Naive B cell (primary cell): ENCODE results near the gene MADCAM1. TPM values are rescaled to one million over a fixed set of nuclear protein-coding genes. Genes with fewer than 3 reads are reported as not detected.

Experiments
- ATAC-seq, 2 donors: fragments of 150-1000 bp; cut with Tn5 transposase; 2 replicates each; pipeline ENCODE4 v1.10.0; 2021; ENCODE audit warnings: low read depth in 2 of 2, mild to moderate bottlenecking in 2 of 2, moderate library complexity in 2 of 2
- DNase-seq: peaks from one replicate; pipeline ENCODE4 v3.0.0; 2022
- H3K27ac Mint-ChIP-seq, 6 donors: one replicate each; pipeline ENCODE4 v1.8.0; 2020 to 2022; ENCODE audit warnings: mild to moderate bottlenecking in 6 of 6, mixed read lengths in 6 of 6, moderate library complexity in 5 of 6, inconsistent platforms in 2 of 6
- H3K27me3 Mint-ChIP-seq, 3 donors: one replicate each; pipeline ENCODE4 v1.8.0; 2021 to 2022; ENCODE audit warnings: mixed read lengths in 3 of 3, mild to moderate bottlenecking in 1 of 3
- H3K36me3 Mint-ChIP-seq, 2 donors: one replicate each; pipeline ENCODE4 v1.8.0; 2020 to 2022; ENCODE audit warnings: mixed read lengths in 2 of 2, inconsistent platforms in 1 of 2, mild to moderate bottlenecking in 1 of 2
- H3K4me1 Mint-ChIP-seq, 3 donors: one replicate each; pipeline ENCODE4 v1.8.0; 2020 to 2022; ENCODE audit warnings: mixed read lengths in 3 of 3, inconsistent platforms in 1 of 3, mild to moderate bottlenecking in 1 of 3, moderate library complexity in 1 of 3
- H3K4me3 Mint-ChIP-seq, 8 donors: one replicate each; pipeline ENCODE4 v1.8.0; 2020 to 2022; ENCODE audit warnings: mild to moderate bottlenecking in 8 of 8, mixed read lengths in 8 of 8, moderate library complexity in 8 of 8, inconsistent platforms in 2 of 8
- H3K9me3 Mint-ChIP-seq, 7 donors: one replicate each; pipeline ENCODE4 v1.8.0; 2020 to 2022; ENCODE audit warnings: mixed read lengths in 7 of 7, mild to moderate bottlenecking in 5 of 7, inconsistent platforms in 2 of 7, moderate library complexity in 1 of 7
- polyA plus RNA-seq, 6 donors: library from polyadenylated mRNA; unstranded; fragments of 300-500 nt; fragmentation: Illumina TruSeq; gene quantifications; one replicate each; pipeline ENCODE4 v1.2.3, GENCODE V29; 2021; ENCODE audit warnings: low read depth in 6 of 6

MADCAM1 gene
- polyA plus RNA-seq, 6 donors from 2014 or later: 0.24 to 0.34 (median 0.30) TPM; not detected in 2

GRCh38 chr19:458091-459042 lies 37.9 kb upstream of the MADCAM1 start:
- ATAC-seq: no peak
- H3K4me1 Mint-ChIP-seq: peaks cover 0 to 8% (median 7%) of the 10 kb centered on the region in 3 donors
- no peak overlapping the region for H3K27ac Mint-ChIP-seq
- no peaks in the 10 kb centered on the region for H3K36me3 Mint-ChIP-seq
- peaks cover 5 to 31% (median 22%) of the 10 kb centered on the region in 3 donors for H3K27me3 Mint-ChIP-seq
- H3K9me3 Mint-ChIP-seq: peaks cover 0 to 4% (median 0%) of the 10 kb centered on the region in 7 donors
- no peak for DNase-seq
- H3K4me3 Mint-ChIP-seq: no peak overlapping the region

GRCh38 chr19:459724-460511 lies 36.4 kb upstream of the MADCAM1 start:
- no peak overlapping the region for H3K27ac Mint-ChIP-seq
- H3K9me3 Mint-ChIP-seq: peaks cover 0 to 9% (median 2%) of the 10 kb centered on the region in 7 donors
- peaks cover 5 to 39% (median 30%) of the 10 kb centered on the region in 3 donors for H3K27me3 Mint-ChIP-seq
- DNase-seq: no peak
- peak overlapping the region; percentile 70 to 89 (median 78) for H3K4me3 Mint-ChIP-seq
- peaks cover 0 to 7% of the 10 kb centered on the region in 2 donors for H3K36me3 Mint-ChIP-seq
- ATAC-seq: peak in 1 of 2 donors; percentile 64
- peaks cover 0 to 8% (median 7%) of the 10 kb centered on the region in 3 donors for H3K4me1 Mint-ChIP-seq

GRCh38 chr19:460877-461720 lies 35.2 kb upstream of the MADCAM1 start, which contains the start of gene SHC2:
Gene SHC2 (minus strand): TSS chr19:461033. CDS start chr19:460996, 37 bp downstream.
- no peak within 1 kb of the TSS for H3K27ac Mint-ChIP-seq
- H3K4me3 Mint-ChIP-seq: peak within 1 kb of the TSS; percentile 73 to 89 (median 79)
- peaks cover 5 to 42% (median 33%) of the 10 kb centered on the region in 3 donors for H3K27me3 Mint-ChIP-seq
- H3K9me3 Mint-ChIP-seq: peaks cover 0 to 9% (median 2%) of the 10 kb centered on the region in 7 donors
- peak in 1 of 2 donors; percentile 28 for ATAC-seq
- peaks cover 0 to 8% (median 7%) of the 10 kb centered on the region in 3 donors for H3K4me1 Mint-ChIP-seq
- peaks cover 0 to 8% of the 10 kb centered on the region in 2 donors for H3K36me3 Mint-ChIP-seq
- DNase-seq: no peak

GRCh38 chr19:461721-462551 lies 34.4 kb upstream of the MADCAM1 start:
- Mint-ChIP-seq H3K27me3 (peaks cover 5 to 37% (median 33%) of the 10 kb centered on the region in 3 donors), H3K4me3 (peak overlapping the region; percentile 45 to 82 (median 72)), H3K36me3 (peaks cover 0 to 8% of the 10 kb centered on the region in 2 donors), H3K4me1 (peaks cover 0 to 8% (median 7%) of the 10 kb centered on the region in 3 donors), H3K9me3 (peaks cover 0 to 9% (median 2%) of the 10 kb centered on the region in 7 donors), H3K27ac (no peak overlapping the region)
- DNase-seq (no peak), ATAC-seq (no peak)

GRCh38 chr19:463483-464207 lies 32.6 kb upstream of the MADCAM1 start:
- H3K27me3 Mint-ChIP-seq: peaks cover 5 to 37% (median 25%) of the 10 kb centered on the region in 3 donors
- DNase-seq (no peak), ATAC-seq (no peak)
- peak overlapping the region in 2 of 8 donors; percentile 25 to 32 for H3K4me3 Mint-ChIP-seq
- peaks cover 0 to 8% of the 10 kb centered on the region in 2 donors for H3K36me3 Mint-ChIP-seq
- no peak overlapping the region for H3K27ac Mint-ChIP-seq
- H3K9me3 Mint-ChIP-seq: peaks cover 0 to 7% (median 0%) of the 10 kb centered on the region in 7 donors
- peaks cover 0 to 8% (median 3%) of the 10 kb centered on the region in 3 donors for H3K4me1 Mint-ChIP-seq

- H3K27me3 Mint-ChIP-seq: peaks cover 5 to 37% (median 25%) of the 10 kb centered on the region in 3 donors
- ATAC-seq: no peak
- peak overlapping the region in 1 of 8 donors; percentile 77 for H3K4me3 Mint-ChIP-seq
- no peak overlapping the region for H3K27ac Mint-ChIP-seq
- H3K4me1 Mint-ChIP-seq: peaks cover 0 to 8% (median 3%) of the 10 kb centered on the region in 3 donors
- peaks cover 0 to 7% (median 0%) of the 10 kb centered on the region in 7 donors for H3K9me3 Mint-ChIP-seq
- DNase-seq: no peak
- peaks cover 0 to 8% of the 10 kb centered on the region in 2 donors for H3K36me3 Mint-ChIP-seq
These were observed 32.1 kb upstream of the MADCAM1 start for GRCh38 chr19:464208-464545.

- H3K4me1 Mint-ChIP-seq: peaks cover 3 to 4% (median 3%) of the 10 kb centered on the region in 3 donors
- peaks cover 0 to 11% (median 0%) of the 10 kb centered on the region in 7 donors for H3K9me3 Mint-ChIP-seq
- no peak overlapping the region for H3K27ac Mint-ChIP-seq
- no peak overlapping the region for H3K4me3 Mint-ChIP-seq
- DNase-seq (no peak), ATAC-seq (no peak)
- peaks cover 0 to 30% (median 25%) of the 10 kb centered on the region in 3 donors for H3K27me3 Mint-ChIP-seq
- peaks cover 0 to 8% of the 10 kb centered on the region in 2 donors for H3K36me3 Mint-ChIP-seq
These were observed 31.1 kb upstream of the MADCAM1 start for GRCh38 chr19:465056-465816.

DNA sequence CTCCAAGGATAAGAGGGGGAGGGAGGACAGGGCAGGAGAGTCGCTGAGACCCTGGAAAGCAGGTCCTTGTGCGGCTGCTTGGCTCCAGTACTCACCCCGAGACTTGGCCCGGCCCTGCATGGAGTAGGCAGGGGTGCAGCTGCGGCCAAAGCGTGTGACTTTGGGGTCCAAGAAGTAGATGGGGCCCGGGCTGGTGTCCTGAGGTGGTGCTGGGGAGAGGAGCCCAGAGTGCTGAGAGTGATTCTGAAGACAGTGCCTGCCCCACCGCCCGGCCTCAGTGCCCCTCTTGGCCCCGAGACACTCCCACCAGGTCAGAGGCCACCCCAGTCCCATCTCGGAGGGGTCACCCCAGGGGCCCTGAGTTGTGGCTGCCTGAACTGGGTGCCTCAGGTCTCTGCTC lies 28.7 kb upstream of the MADCAM1 start:
- no peak overlapping the region for H3K4me3 Mint-ChIP-seq
- H3K27ac Mint-ChIP-seq: peak overlapping the region in 1 of 6 donors; percentile 63
- ATAC-seq: no peak
- peaks cover 0 to 8% of the 10 kb centered on the region in 2 donors for H3K36me3 Mint-ChIP-seq
- peaks cover 0 to 4% (median 0%) of the 10 kb centered on the region in 3 donors for H3K4me1 Mint-ChIP-seq
- H3K9me3 Mint-ChIP-seq: peaks cover 0 to 11% (median 0%) of the 10 kb centered on the region in 7 donors
- no peak for DNase-seq
- peaks cover 0 to 22% (median 15%) of the 10 kb centered on the region in 3 donors for H3K27me3 Mint-ChIP-seq

GRCh38 chr19:468587-469256 lies 27.6 kb upstream of the MADCAM1 start:
- DNase-seq (no peak), ATAC-seq (no peak)
- peaks cover 0 to 11% (median 0%) of the 10 kb centered on the region in 7 donors for H3K9me3 Mint-ChIP-seq
- peaks cover 0 to 4% (median 0%) of the 10 kb centered on the region in 3 donors for H3K4me1 Mint-ChIP-seq
- H3K36me3 Mint-ChIP-seq: peaks cover 0 to 8% of the 10 kb centered on the region in 2 donors
- H3K27me3 Mint-ChIP-seq: peaks cover 0 to 16% (median 11%) of the 10 kb centered on the region in 3 donors
- H3K27ac Mint-ChIP-seq: no peak overlapping the region
- H3K4me3 Mint-ChIP-seq: no peak overlapping the region

- Mint-ChIP-seq H3K4me1 (peaks cover 0 to 4% (median 0%) of the 10 kb centered on the region in 3 donors), H3K4me3 (no peak overlapping the region), H3K27me3 (peaks cover 0 to 10% (median 5%) of the 10 kb centered on the region in 3 donors), H3K9me3 (peaks cover 0 to 7% (median 0%) of the 10 kb centered on the region in 7 donors), H3K36me3 (peaks cover 0 to 2% of the 10 kb centered on the region in 2 donors), H3K27ac (no peak overlapping the region)
- DNase-seq (no peak), ATAC-seq (no peak)
These were observed 26.5 kb upstream of the MADCAM1 start for GRCh38 chr19:469833-470232.
